K562 (cell line): ENCODE results near the gene RPS28. TPM values are rescaled to one million over a fixed set of nuclear protein-coding genes. Genes with fewer than 3 reads are reported as not detected.
A peak's percentile ranks its signal among the peaks of the same experiment; 100 is the strongest.

Experiments
- ARNT ChIP-seq, 2 experiments: fragments of 450-650 bp; IDR thresholded peaks; 2 replicates each; pipeline ENCODE4 v1.6.1; 2016; ENCODE audit warnings: mild to moderate bottlenecking in 1 of 2
- CBFB ChIP-seq: sonication (generic); formaldehyde crosslinking; IDR thresholded peaks from 2 replicates; pipeline ENCODE4 v1.4.0; 2020; ENCODE audit warnings: mild to moderate bottlenecking, missing genetic modification reagents
- CBX3 ChIP-seq, 2 experiments: IDR thresholded peaks; 1 replicate in 1 of 2; 2 replicates in 1 of 2; pipeline ENCODE4 v1.6.1; 2012; ENCODE audit warnings: inconsistent platforms in 2 of 2, low read length in 2 of 2, borderline replicate concordance in 1 of 2, control low read depth in 1 of 2
- COPS2 ChIP-seq: fragments of 450-650 bp; conservative IDR thresholded peaks from 2 replicates; pipeline ENCODE4 v1.6.1; 2016; ENCODE audit warnings: mild to moderate bottlenecking, moderate library complexity
- CREB1 ChIP-seq, 2 experiments: sonication (generic) in 1 of 2; formaldehyde crosslinking in 1 of 2; IDR thresholded peaks; 2 replicates each; pipeline versions ENCODE4 v1.6.1 to v1.8.0; 2012 to 2022; ENCODE audit warnings: inconsistent platforms in 1 of 2, mild to moderate bottlenecking in 1 of 2, missing genetic modification reagents in 1 of 2, moderate library complexity in 1 of 2
- CREB5 ChIP-seq: fragments of 250-450 bp; sonication (Bioruptor Pico); IDR thresholded peaks from 2 replicates; pipeline ENCODE4 v1.5.0; 2020; ENCODE audit warnings: mild to moderate bottlenecking
- CREBBP ChIP-seq: IDR thresholded peaks from one replicate; pipeline ENCODE4 v1.6.1; 2012; ENCODE audit warnings: low read depth, mild to moderate bottlenecking, control low read depth, inconsistent platforms, low read length
- CTBP1 ChIP-seq: fragments of 450-650 bp; IDR thresholded peaks from 2 replicates; pipeline ENCODE4 v1.6.1; 2016; ENCODE audit warnings: borderline replicate concordance
- CXXC5 ChIP-seq: fragments of 250-450 bp; sonication (Bioruptor Pico); IDR thresholded peaks from 2 replicates; pipeline ENCODE4 v1.8.0; 2022; ENCODE audit warnings: inconsistent platforms, mild to moderate bottlenecking, moderate library complexity
- E2F1 ChIP-seq: sonication (generic); formaldehyde crosslinking; IDR thresholded peaks from 2 replicates; pipeline ENCODE4 v1.8.1; 2023; ENCODE audit warnings: mild to moderate bottlenecking, missing genetic modification reagents, moderate library complexity
- FUS ChIP-seq: fragments of 200-400 bp; formaldehyde crosslinking; optimal IDR thresholded peaks from 2 replicates; pipeline ENCODE3; 2017; ENCODE audit warnings: low read depth, low read length
- MTF1 ChIP-seq: fragments of 250-450 bp; sonication (Bioruptor Pico); IDR thresholded peaks from 2 replicates; pipeline ENCODE4 v1.9.0; 2021; ENCODE audit warnings: moderate library complexity, mild to moderate bottlenecking, inconsistent platforms, borderline replicate concordance
- PHTF2 ChIP-seq: fragments of 250-450 bp; sonication (Bioruptor Pico); IDR thresholded peaks from 2 replicates; pipeline ENCODE4 v1.5.0; 2021; ENCODE audit warnings: mild to moderate bottlenecking
- SAFB2 ChIP-seq: fragments of 200-400 bp; formaldehyde crosslinking; IDR thresholded peaks from 2 replicates; pipeline ENCODE4 v1.6.1; 2018; ENCODE audit warnings: borderline replicate concordance, low read length, low read depth, moderate library complexity; ENCODE audit not compliant: severe bottlenecking
- SMAD2 ChIP-seq: fragments of 150-350 bp; IDR thresholded peaks from 2 replicates; pipeline ENCODE4 v1.6.1; 2014; ENCODE audit warnings: low read depth, mild to moderate bottlenecking, low read length
- SMARCB1 ChIP-seq: IDR thresholded peaks from 2 replicates; pipeline ENCODE4 v1.6.1; 2011; ENCODE audit warnings: improper control_type of control experiment, low read depth; ENCODE audit not compliant: insufficient read length
- SOX6 ChIP-seq: fragments of 450-650 bp; IDR thresholded peaks from 2 replicates; pipeline ENCODE4 v1.6.1; 2014; ENCODE audit warnings: mild to moderate bottlenecking
- TBP ChIP-seq: optimal IDR thresholded peaks from 2 replicates; pipeline ENCODE3; 2011; ENCODE audit warnings: low read depth, low read length, improper control_type of control experiment
- TCF3 ChIP-seq: sonication (generic); formaldehyde crosslinking; IDR thresholded peaks from 2 replicates; pipeline ENCODE4 v1.4.0; 2020; ENCODE audit warnings: mild to moderate bottlenecking, missing genetic modification reagents
- XRCC3 ChIP-seq: fragments of 450-650 bp; IDR thresholded peaks from 2 replicates; pipeline ENCODE4 v1.6.1; 2017; ENCODE audit warnings: mild to moderate bottlenecking, moderate library complexity
- ZBTB17 ChIP-seq: fragments of 450-650 bp; formaldehyde crosslinking; IDR thresholded peaks from 2 replicates; pipeline ENCODE4 v1.4.0; 2020; ENCODE audit warnings: mild to moderate bottlenecking
- ZBTB5 ChIP-seq: fragments of 450-650 bp; IDR thresholded peaks from 2 replicates; pipeline ENCODE4 v1.6.1; 2017; ENCODE audit warnings: antibody characterized with exemption
- ZNF384 ChIP-seq: IDR thresholded peaks from 2 replicates; pipeline ENCODE4 v1.6.1; 2012; ENCODE audit warnings: low read depth, low read length, improper control_type of control experiment
- ZNF511 ChIP-seq: sonication (generic); formaldehyde crosslinking; IDR thresholded peaks from 2 replicates; pipeline ENCODE4 v1.8.0; 2022; ENCODE audit warnings: mild to moderate bottlenecking, missing genetic modification reagents
- polyA plus RNA-seq, 8 experiments: library from polyadenylated mRNA; depleted of rRNA in 4 of 8; stranded (reverse) in 5 of 8; unstranded in 3 of 8; fragments of >200 nt; fragmentation: Nextera tagmentation in 2 of 8; fragmentation: Illumina TruSeq in 1 of 8; extraction: Ambion mirVana in 2 of 8; extraction: Trizol in 1 of 8; gene quantifications; 2 replicates each; pipeline versions ENCODE4 v1.2.1 to v1.2.3, GENCODE V29; 2011 to 2014; ENCODE audit warnings: inconsistent platforms in 1 of 8, missing spikeins in 1 of 8
- total RNA-seq, 7 experiments: library from RNA; depleted of rRNA in 6 of 7; stranded (reverse); fragments of >200 nt in 6 of 7; fragmentation: Illumina TruSeq in 2 of 7; extraction: Trizol in 2 of 7; gene quantifications; 2 replicates each; pipeline versions ENCODE4 v1.2.1 to v1.2.3, GENCODE V29; 2011 to 2021; ENCODE audit warnings: low replicate concordance in 1 of 7

Gene RPS28
- total and polyA plus RNA-seq, 9 of the 15 experiments (the other 6 are each of a cell fraction or from before 2014, with no cell fraction given) = 165 to 2,827 (median 1,303) TPM

- peak; percentile 96 for TF ChIP-seq ZNF511 (CRISPR knock-in tag)
- TF ChIP-seq PHTF2 (CRISPR knock-in tag) = no peak
- TF ChIP-seq TBP = peak; percentile 62
- peak; percentile 20; the same call in 1 of the 2 replicates for TF ChIP-seq TCF3 (CRISPR knock-in tag)
- TF ChIP-seq ZBTB5 = no peak
- TF ChIP-seq E2F1 (CRISPR knock-in tag) = peak; percentile 84; the same call in 1 of the 2 replicates
- no peak for TF ChIP-seq MTF1
- TF ChIP-seq CBFB (CRISPR knock-in tag) = peak; percentile 82
- no peak for TF ChIP-seq SMAD2
- TF ChIP-seq COPS2 = no peak
- TF ChIP-seq XRCC3 = no peak
- no peak for TF ChIP-seq FUS
- TF ChIP-seq ARNT (IDR thresholded peaks at IDR 0.05) = peak in 1 of 2 experiments; percentile 98; a peak in 1 of 4 replicates
- no peak for TF ChIP-seq SAFB2
- no peak for TF ChIP-seq CREB5 (CRISPR knock-in tag)
- TF ChIP-seq ZNF384 = no peak
- no peak for TF ChIP-seq SOX6
- peak; percentile 65 for TF ChIP-seq CREB1 (IDR thresholded peaks at IDR 0.05)
- TF ChIP-seq CREB1 (CRISPR knock-in tag; IDR thresholded peaks at IDR 0.05) = peak; percentile 84
- TF ChIP-seq CXXC5 = peak; percentile 95
- peak in 1 of 2 experiments; percentile 63; a peak in 1 of 3 replicates for TF ChIP-seq CBX3 (IDR thresholded peaks at IDR 0.05; ENCODE audit: borderline replicate concordance in 1 of 2, low read length in 2 of 2)
- no peak for TF ChIP-seq SMARCB1
- peak; percentile 89 for TF ChIP-seq ZBTB17 (CRISPR knock-in tag)
- TF ChIP-seq CREBBP = no peak
- TF ChIP-seq CTBP1 = peak; percentile 82
Measured at GRCh38 chr19:8307965-8308866, 13.1 kb upstream of the RPS28 start, which contains the start of gene CD320 (continued).
